K562 (cell line): ENCODE data around the gene NLRP12.

Experiments used
- ARNT ChIP-seq, 2 experiments: fragments of 450-650 bp; IDR thresholded peaks; 2 replicates each; pipeline ENCODE4 v1.6.1; 2016; ENCODE audit warnings: mild to moderate bottlenecking in 1 of 2
- CAMTA2 ChIP-seq: fragments of 250-450 bp; sonication (Bioruptor Pico); conservative IDR thresholded peaks from 2 replicates; pipeline ENCODE4 v1.5.1; 2022
- CHD2 ChIP-seq: IDR thresholded peaks from 2 replicates; pipeline ENCODE4 v1.6.1; 2011; ENCODE audit warnings: low read depth, low read length
- EP300 ChIP-seq: IDR thresholded peaks from 2 replicates; pipeline ENCODE4 v1.6.1; 2012; ENCODE audit warnings: low read length, improper control_type of control experiment
- HMG20A ChIP-seq: fragments of 450-650 bp; formaldehyde crosslinking; conservative IDR thresholded peaks from 2 replicates; pipeline ENCODE4 v1.4.0; 2020; ENCODE audit warnings: mild to moderate bottlenecking, mixed read lengths
- HNRNPL ChIP-seq: fragments of 200-400 bp; formaldehyde crosslinking; IDR thresholded peaks from 2 replicates; pipeline ENCODE4 v1.6.1; 2017; ENCODE audit warnings: low read depth, mild to moderate bottlenecking, low read length
- PCBP2 ChIP-seq: fragments of 200-400 bp; formaldehyde crosslinking; IDR thresholded peaks from 2 replicates; pipeline ENCODE4 v1.6.1; 2018; ENCODE audit warnings: low read length, low read depth, mild to moderate bottlenecking, moderate library complexity; ENCODE audit not compliant: poor library complexity, severe bottlenecking
- TRIM24 ChIP-seq, 2 experiments: fragments of 450-650 bp; IDR thresholded peaks; 2 replicates each; pipeline ENCODE4 v1.6.1; 2016
- ZNF212 ChIP-seq: fragments of 450-650 bp; formaldehyde crosslinking; IDR thresholded peaks from 2 replicates; pipeline ENCODE4 v1.4.0; 2020; ENCODE audit warnings: mild to moderate bottlenecking
- TF ChIP-seq, protein P1 (sequence below): fragments of 250-450 bp; sonication (Bioruptor Pico); IDR thresholded peaks from 2 replicates; pipeline ENCODE4 v1.5.0; 2022; ENCODE audit warnings: mild to moderate bottlenecking
- TF ChIP-seq, protein P2 (sequence below), 2 experiments: fragments of 200-800 bp in 1 of 2; sonication (Bioruptor generic) in 1 of 2; sonication (generic) in 1 of 2; formaldehyde crosslinking in 1 of 2; IDR thresholded peaks in 1 of 2; conservative IDR thresholded peaks in 1 of 2; 2 replicates each; pipeline versions ENCODE4 v1.5.0 to v1.6.1; 2016 to 2020; ENCODE audit warnings: missing compliant biosample characterization in 1 of 2, missing genetic modification characterization in 1 of 2, missing genetic modification reagents in 1 of 2
- TF ChIP-seq, protein P3 (sequence below), 3 experiments: IDR thresholded peaks in 2 of 3; conservative IDR thresholded peaks in 1 of 3; 2 replicates each; pipeline ENCODE4 v1.5.1; 2011 to 2012; ENCODE audit warnings: low read length in 3 of 3, mild to moderate bottlenecking in 3 of 3, control low read depth in 2 of 3, improper control_type of control experiment in 1 of 3, inconsistent platforms in 1 of 3, low read depth in 1 of 3, mixed read lengths in 1 of 3, moderate library complexity in 1 of 3; ENCODE audit not compliant: insufficient read depth in 2 of 3
- TF ChIP-seq, protein P4 (sequence below): fragments of 250-450 bp; sonication (Bioruptor Pico); IDR thresholded peaks from 2 replicates; pipeline ENCODE4 v1.8.0; 2021; ENCODE audit warnings: moderate library complexity, mild to moderate bottlenecking, inconsistent platforms

DNA sequence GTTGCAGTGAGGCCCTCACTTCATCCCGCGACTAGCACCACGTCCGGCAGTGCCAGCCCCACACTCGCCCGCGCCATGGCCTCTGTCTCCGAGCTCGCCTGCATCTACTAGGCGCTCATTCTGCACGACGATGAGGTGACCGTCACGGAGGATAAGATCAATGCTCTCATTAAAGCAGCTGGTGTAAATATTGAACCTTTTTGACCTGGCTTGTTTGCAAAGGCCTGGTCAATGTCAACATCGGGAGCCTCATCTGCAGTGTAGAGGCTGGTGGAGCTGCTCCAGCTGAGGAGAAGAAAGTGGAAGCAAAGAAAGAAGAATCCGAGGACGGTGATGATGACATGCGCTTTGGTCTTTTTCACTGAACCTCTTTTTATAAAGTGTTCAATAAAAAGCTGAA lies 48.6 kb downstream of the NLRP12 start:
- no peak for TF ChIP-seq HNRNPL
- no peak for TF ChIP-seq ZNF212 (CRISPR knock-in tag)
- TF ChIP-seq, protein P1, sequence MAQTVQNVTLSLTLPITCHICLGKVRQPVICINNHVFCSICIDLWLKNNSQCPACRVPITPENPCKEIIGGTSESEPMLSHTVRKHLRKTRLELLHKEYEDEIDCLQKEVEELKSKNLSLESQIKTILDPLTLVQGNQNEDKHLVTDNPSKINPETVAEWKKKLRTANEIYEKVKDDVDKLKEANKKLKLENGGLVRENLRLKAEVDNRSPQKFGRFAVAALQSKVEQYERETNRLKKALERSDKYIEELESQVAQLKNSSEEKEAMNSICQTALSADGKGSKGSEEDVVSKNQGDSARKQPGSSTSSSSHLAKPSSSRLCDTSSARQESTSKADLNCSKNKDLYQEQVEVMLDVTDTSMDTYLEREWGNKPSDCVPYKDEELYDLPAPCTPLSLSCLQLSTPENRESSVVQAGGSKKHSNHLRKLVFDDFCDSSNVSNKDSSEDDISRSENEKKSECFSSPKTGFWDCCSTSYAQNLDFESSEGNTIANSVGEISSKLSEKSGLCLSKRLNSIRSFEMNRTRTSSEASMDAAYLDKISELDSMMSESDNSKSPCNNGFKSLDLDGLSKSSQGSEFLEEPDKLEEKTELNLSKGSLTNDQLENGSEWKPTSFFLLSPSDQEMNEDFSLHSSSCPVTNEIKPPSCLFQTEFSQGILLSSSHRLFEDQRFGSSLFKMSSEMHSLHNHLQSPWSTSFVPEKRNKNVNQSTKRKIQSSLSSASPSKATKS, result no peak
- no peak for TF ChIP-seq ARNT (IDR thresholded peaks at IDR 0.05)
- TF ChIP-seq CHD2, result no peak
- TF ChIP-seq EP300, result no peak
- TF ChIP-seq, protein P2, sequence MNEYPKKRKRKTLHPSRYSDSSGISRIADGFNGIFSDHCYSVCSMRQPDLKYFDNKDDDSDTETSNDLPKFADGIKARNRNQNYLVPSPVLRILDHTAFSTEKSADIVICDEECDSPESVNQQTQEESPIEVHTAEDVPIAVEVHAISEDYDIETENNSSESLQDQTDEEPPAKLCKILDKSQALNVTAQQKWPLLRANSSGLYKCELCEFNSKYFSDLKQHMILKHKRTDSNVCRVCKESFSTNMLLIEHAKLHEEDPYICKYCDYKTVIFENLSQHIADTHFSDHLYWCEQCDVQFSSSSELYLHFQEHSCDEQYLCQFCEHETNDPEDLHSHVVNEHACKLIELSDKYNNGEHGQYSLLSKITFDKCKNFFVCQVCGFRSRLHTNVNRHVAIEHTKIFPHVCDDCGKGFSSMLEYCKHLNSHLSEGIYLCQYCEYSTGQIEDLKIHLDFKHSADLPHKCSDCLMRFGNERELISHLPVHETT (CRISPR knock-in tag; conservative IDR thresholded peaks at IDR 0.05 in 1 of 2, IDR thresholded peaks at IDR 0.05 in 1 of 2), result no peak
- no peak for TF ChIP-seq PCBP2
- TF ChIP-seq, protein P3, sequence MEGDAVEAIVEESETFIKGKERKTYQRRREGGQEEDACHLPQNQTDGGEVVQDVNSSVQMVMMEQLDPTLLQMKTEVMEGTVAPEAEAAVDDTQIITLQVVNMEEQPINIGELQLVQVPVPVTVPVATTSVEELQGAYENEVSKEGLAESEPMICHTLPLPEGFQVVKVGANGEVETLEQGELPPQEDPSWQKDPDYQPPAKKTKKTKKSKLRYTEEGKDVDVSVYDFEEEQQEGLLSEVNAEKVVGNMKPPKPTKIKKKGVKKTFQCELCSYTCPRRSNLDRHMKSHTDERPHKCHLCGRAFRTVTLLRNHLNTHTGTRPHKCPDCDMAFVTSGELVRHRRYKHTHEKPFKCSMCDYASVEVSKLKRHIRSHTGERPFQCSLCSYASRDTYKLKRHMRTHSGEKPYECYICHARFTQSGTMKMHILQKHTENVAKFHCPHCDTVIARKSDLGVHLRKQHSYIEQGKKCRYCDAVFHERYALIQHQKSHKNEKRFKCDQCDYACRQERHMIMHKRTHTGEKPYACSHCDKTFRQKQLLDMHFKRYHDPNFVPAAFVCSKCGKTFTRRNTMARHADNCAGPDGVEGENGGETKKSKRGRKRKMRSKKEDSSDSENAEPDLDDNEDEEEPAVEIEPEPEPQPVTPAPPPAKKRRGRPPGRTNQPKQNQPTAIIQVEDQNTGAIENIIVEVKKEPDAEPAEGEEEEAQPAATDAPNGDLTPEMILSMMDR (IDR thresholded peaks at IDR 0.05 in 2 of 3, conservative IDR thresholded peaks at IDR 0.05 in 1 of 3; ENCODE audit: insufficient read depth in 2 of 3, low read depth in 1 of 3, low read length in 3 of 3), result no peak
- TF ChIP-seq HMG20A, result no peak
- TF ChIP-seq, protein P4, sequence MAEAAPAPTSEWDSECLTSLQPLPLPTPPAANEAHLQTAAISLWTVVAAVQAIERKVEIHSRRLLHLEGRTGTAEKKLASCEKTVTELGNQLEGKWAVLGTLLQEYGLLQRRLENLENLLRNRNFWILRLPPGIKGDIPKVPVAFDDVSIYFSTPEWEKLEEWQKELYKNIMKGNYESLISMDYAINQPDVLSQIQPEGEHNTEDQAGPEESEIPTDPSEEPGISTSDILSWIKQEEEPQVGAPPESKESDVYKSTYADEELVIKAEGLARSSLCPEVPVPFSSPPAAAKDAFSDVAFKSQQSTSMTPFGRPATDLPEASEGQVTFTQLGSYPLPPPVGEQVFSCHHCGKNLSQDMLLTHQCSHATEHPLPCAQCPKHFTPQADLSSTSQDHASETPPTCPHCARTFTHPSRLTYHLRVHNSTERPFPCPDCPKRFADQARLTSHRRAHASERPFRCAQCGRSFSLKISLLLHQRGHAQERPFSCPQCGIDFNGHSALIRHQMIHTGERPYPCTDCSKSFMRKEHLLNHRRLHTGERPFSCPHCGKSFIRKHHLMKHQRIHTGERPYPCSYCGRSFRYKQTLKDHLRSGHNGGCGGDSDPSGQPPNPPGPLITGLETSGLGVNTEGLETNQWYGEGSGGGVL (CRISPR knock-in tag), result no peak
- TF ChIP-seq TRIM24 (IDR thresholded peaks at IDR 0.05), result no peak
- TF ChIP-seq CAMTA2 (CRISPR knock-in tag), result no peak
